Activated naive CD4-positive, alpha-beta T cell treated with anti-CD3 and anti-CD28 coated beads, Interleukin-2, amount 50 U/mL, for 24 hours (primary cell): Measurements from ENCODE around the gene CYP27C1.
"Not testable (repeated sequence)": the region's sequence is repeated elsewhere in the genome, so short reads cannot be mapped to it uniquely, and the experiment has no call there.

Experiments
- H3K27ac Mint-ChIP-seq: one replicate; pipeline ENCODE4 v1.8.0; 2021; ENCODE audit warnings: mild to moderate bottlenecking, mixed read lengths
- H3K27me3 Mint-ChIP-seq: one replicate; pipeline ENCODE4 v1.8.0; 2021; ENCODE audit warnings: mixed read lengths
- H3K36me3 Mint-ChIP-seq: one replicate; pipeline ENCODE4 v1.8.0; 2021; ENCODE audit warnings: mixed read lengths
- H3K4me1 Mint-ChIP-seq: one replicate; pipeline ENCODE4 v1.8.0; 2021; ENCODE audit warnings: mixed read lengths
- H3K4me3 Mint-ChIP-seq: one replicate; pipeline ENCODE4 v1.8.0; 2021; ENCODE audit warnings: mild to moderate bottlenecking, mixed read lengths
- H3K9me3 Mint-ChIP-seq: one replicate; pipeline ENCODE4 v1.8.0; 2021; ENCODE audit warnings: mixed read lengths

Gene CYP27C1, protein sequence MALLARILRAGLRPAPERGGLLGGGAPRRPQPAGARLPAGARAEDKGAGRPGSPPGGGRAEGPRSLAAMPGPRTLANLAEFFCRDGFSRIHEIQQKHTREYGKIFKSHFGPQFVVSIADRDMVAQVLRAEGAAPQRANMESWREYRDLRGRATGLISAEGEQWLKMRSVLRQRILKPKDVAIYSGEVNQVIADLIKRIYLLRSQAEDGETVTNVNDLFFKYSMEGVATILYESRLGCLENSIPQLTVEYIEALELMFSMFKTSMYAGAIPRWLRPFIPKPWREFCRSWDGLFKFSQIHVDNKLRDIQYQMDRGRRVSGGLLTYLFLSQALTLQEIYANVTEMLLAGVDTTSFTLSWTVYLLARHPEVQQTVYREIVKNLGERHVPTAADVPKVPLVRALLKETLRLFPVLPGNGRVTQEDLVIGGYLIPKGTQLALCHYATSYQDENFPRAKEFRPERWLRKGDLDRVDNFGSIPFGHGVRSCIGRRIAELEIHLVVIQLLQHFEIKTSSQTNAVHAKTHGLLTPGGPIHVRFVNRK

DNA sequence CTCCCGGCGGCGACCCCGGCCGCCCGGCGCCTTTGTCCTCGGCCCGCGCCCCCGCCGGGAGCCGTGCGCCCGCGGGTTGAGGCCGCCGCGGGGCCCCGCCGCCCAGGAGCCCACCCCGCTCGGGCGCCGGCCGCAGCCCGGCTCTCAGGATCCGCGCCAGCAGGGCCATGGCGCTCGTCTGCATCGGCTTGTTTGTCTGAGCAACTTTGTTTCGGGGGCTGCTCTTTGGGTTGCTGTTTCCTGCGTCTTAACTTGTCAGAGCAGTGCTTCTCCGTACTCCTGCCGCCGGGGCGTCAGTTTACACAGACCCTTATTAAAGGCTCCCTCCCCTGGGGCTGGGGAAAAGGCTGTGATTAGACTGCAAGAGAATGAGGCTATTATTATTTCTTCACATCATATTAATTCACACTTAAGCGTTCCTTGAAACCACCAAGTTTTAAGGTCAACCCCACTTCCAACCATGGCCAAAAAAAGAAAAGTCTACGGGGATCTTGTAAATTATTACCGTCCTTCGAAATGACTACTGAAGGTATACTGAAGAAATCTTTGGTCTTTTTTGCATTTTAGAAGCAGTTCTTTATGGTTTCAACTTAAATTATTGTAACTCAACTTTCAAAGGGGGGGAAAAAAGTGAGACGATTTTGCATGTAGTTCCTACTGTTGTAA is at the start of gene CYP27C1:
Gene CYP27C1, minus strand, starts transcription at position 198 of the 666 bp plus-strand sequence. Its CDS starts 29 bp downstream, at position 169.
- H3K36me3 Mint-ChIP-seq, result peaks cover 2% of the 10 kb centered on the region
- H3K27me3 Mint-ChIP-seq, result peaks cover 46% of the 10 kb centered on the region
- peaks cover 22% of the 10 kb centered on the region for H3K4me1 Mint-ChIP-seq
- peaks cover 8% of the 10 kb centered on the region for H3K9me3 Mint-ChIP-seq
- peak within 1 kb of the TSS; percentile 90 for H3K4me3 Mint-ChIP-seq
- no peak within 1 kb of the TSS for H3K27ac Mint-ChIP-seq

DNA sequence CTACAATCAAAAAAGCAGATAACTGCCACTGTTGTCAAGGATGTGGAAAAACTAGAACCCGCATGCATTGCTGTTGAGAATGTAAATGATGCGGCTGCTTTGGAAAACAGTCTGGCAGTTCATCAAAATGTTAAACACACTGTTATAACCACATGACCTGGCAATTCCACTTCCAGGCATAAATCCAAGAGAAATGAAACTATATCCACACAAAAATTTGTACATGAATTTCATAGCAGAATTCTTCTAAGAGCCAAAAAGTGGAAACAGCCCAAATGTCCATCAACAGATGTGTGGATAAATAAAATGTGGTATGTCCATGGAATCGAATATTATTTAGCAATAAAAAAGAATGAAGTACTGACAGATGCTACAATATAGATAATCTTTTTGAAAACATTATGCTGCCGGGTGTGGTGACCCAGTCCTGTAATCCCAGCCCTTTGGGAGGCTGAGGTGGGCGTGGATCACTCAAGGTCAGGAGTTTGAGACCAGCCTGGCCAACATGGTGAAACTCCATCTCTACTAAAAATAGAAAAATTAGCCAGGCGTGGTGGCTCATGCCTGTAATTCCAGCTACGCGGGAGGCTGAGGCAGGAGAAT is 41.8 kb upstream of the CYP27C1 start:
- no peak overlapping the region for H3K4me3 Mint-ChIP-seq
- no peaks in the 10 kb centered on the region for H3K4me1 Mint-ChIP-seq
- H3K27ac Mint-ChIP-seq, result no peak overlapping the region
- no peaks in the 10 kb centered on the region for H3K27me3 Mint-ChIP-seq
- H3K36me3 Mint-ChIP-seq, result peaks cover 20% of the 10 kb centered on the region
- no peaks in the 10 kb centered on the region for H3K9me3 Mint-ChIP-seq

GRCh38 chr2:127259355-127259754 is 39.3 kb upstream of the CYP27C1 start:
- Mint-ChIP-seq H3K27me3 (no peaks in the 10 kb centered on the region), H3K4me1 (peaks cover 4% of the 10 kb centered on the region), H3K36me3 (peaks cover 13% of the 10 kb centered on the region), H3K27ac (no peak overlapping the region), H3K4me3 (no peak overlapping the region), H3K9me3 (no peaks in the 10 kb centered on the region)

DNA sequence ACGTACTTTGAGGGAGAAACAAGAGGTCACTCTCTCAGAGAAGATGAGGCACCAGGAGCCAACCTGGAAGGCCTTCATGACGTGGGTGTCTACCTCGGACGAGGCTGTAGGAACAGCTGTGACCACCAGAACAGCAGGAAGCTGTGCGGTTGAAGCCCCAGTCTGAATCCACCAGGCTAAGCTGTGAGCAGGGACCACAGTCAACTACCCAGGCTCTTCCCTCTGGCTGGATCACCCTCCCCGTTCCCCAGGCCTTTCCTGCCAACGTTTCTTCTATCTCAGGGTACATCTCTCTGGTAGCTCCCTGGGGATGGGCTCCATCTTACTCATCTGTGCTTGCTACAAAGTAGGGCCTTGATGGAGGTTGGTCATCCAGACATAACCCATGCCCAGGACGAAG is 36.8 kb upstream of the CYP27C1 start:
- Mint-ChIP-seq H3K36me3 (peaks cover 10% of the 10 kb centered on the region), H3K4me3 (no peak overlapping the region), H3K27me3 (no peaks in the 10 kb centered on the region), H3K4me1 (peaks cover 4% of the 10 kb centered on the region), H3K27ac (no peak overlapping the region), H3K9me3 (no peaks in the 10 kb centered on the region)

- H3K4me3 Mint-ChIP-seq, result no peak overlapping the region
- H3K36me3 Mint-ChIP-seq, result peaks cover 13% of the 10 kb centered on the region
- no peaks in the 10 kb centered on the region for H3K27me3 Mint-ChIP-seq
- H3K4me1 Mint-ChIP-seq, result peaks cover 4% of the 10 kb centered on the region
- H3K27ac Mint-ChIP-seq, result no peak overlapping the region
- no peaks in the 10 kb centered on the region for H3K9me3 Mint-ChIP-seq
Observed at GRCh38 chr2:127256381-127256780, 36.3 kb upstream of the CYP27C1 start.

DNA sequence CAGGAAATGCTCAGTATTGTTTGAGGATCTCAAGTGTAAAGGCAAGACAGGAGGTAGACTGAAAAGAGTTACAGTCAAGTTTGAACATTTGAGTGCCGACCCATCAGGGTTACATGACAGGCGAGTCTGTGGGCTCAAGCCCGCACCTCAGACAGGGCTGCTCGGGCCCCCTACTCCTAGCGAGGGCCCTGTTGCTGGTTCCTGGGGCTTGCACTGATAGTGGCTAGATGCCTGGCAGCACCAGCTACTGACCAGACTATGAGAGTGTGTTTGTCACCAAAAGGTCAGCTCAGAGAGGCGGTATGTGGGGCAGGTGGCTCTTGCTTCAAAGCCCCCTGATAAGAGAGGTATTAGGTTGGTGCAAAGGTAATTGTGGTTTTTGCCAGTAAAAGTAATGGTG is 35.6 kb upstream of the CYP27C1 start:
- Mint-ChIP-seq H3K36me3 (peaks cover 15% of the 10 kb centered on the region), H3K27me3 (no peaks in the 10 kb centered on the region)

DNA sequence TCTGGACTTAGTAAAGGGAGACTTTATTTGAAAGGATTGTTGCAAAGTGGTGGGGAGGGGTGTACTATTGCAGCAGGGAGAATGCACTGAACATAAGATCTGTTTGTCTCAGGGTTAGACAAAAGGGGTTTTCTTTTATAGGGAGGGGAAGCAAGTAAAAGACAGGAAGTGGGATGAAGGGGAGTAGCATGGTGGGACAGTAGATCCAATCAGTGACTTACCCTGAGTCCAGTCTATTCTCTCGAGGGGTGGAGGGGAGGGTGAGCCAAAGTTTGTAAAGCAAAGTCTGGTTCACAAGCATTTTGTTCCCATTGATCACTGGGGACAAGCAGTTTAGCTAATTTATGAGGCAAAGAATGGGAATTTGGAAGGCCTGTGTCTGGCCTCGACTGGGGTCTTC is 35.0 kb upstream of the CYP27C1 start:
- Mint-ChIP-seq H3K36me3 (peaks cover 15% of the 10 kb centered on the region), H3K27me3 (no peaks in the 10 kb centered on the region), H3K4me3 (no peak overlapping the region), H3K9me3 (no peaks in the 10 kb centered on the region), H3K4me1 (peaks cover 4% of the 10 kb centered on the region), H3K27ac (peak overlapping the region; percentile 30)

More for the DNA sequence above, 35.6 kb upstream of the CYP27C1 start:
- no peak overlapping the region for H3K4me3 Mint-ChIP-seq
- peaks cover 4% of the 10 kb centered on the region for H3K4me1 Mint-ChIP-seq
- no peaks in the 10 kb centered on the region for H3K9me3 Mint-ChIP-seq
- H3K27ac Mint-ChIP-seq, result no peak overlapping the region

- no peaks in the 10 kb centered on the region for H3K9me3 Mint-ChIP-seq
- H3K36me3 Mint-ChIP-seq, result peaks cover 13% of the 10 kb centered on the region
- no peak overlapping the region for H3K4me3 Mint-ChIP-seq
- no peaks in the 10 kb centered on the region for H3K27me3 Mint-ChIP-seq
- peaks cover 4% of the 10 kb centered on the region for H3K4me1 Mint-ChIP-seq
- H3K27ac Mint-ChIP-seq, result no peak overlapping the region
Observed at GRCh38 chr2:127254386-127254981, 34.4 kb upstream of the CYP27C1 start.

- H3K4me3 Mint-ChIP-seq, H3K9me3 Mint-ChIP-seq, H3K4me1 Mint-ChIP-seq, H3K27ac Mint-ChIP-seq, H3K36me3 Mint-ChIP-seq, H3K27me3 Mint-ChIP-seq: not testable (repeated sequence)
Observed at GRCh38 chr2:127241184-127241583, 21.1 kb upstream of the CYP27C1 start.

- Mint-ChIP-seq H3K27ac (no peak overlapping the region), H3K9me3 (peaks cover 9% of the 10 kb centered on the region), H3K36me3 (peaks cover 8% of the 10 kb centered on the region), H3K4me3 (no peak overlapping the region), H3K4me1 (no peaks in the 10 kb centered on the region), H3K27me3 (no peaks in the 10 kb centered on the region)
Observed at GRCh38 chr2:127239395-127239794, 19.3 kb upstream of the CYP27C1 start.

GRCh38 chr2:127237768-127238167 is 17.7 kb upstream of the CYP27C1 start:
- H3K27me3 Mint-ChIP-seq, H3K4me3 Mint-ChIP-seq, H3K9me3 Mint-ChIP-seq, H3K27ac Mint-ChIP-seq, H3K4me1 Mint-ChIP-seq: not testable (repeated sequence)
- peaks cover 10% of the 10 kb centered on the region for H3K36me3 Mint-ChIP-seq

GRCh38 chr2:127235082-127235702 is 15.1 kb upstream of the CYP27C1 start:
- H3K27me3 Mint-ChIP-seq, result no peaks in the 10 kb centered on the region

GRCh38 chr2:127233710-127234109 is 13.6 kb upstream of the CYP27C1 start:
- Mint-ChIP-seq H3K9me3 (peaks cover 9% of the 10 kb centered on the region), H3K27me3 (no peaks in the 10 kb centered on the region), H3K4me1 (no peaks in the 10 kb centered on the region), H3K4me3 (no peak overlapping the region), H3K27ac (no peak overlapping the region), H3K36me3 (peaks cover 2% of the 10 kb centered on the region)

More at GRCh38 chr2:127235082-127235702, 15.1 kb upstream of the CYP27C1 start:
- Mint-ChIP-seq H3K4me1 (no peaks in the 10 kb centered on the region), H3K9me3 (peaks cover 9% of the 10 kb centered on the region), H3K27ac (no peak overlapping the region), H3K4me3 (no peak overlapping the region), H3K36me3 (peaks cover 6% of the 10 kb centered on the region)

DNA sequence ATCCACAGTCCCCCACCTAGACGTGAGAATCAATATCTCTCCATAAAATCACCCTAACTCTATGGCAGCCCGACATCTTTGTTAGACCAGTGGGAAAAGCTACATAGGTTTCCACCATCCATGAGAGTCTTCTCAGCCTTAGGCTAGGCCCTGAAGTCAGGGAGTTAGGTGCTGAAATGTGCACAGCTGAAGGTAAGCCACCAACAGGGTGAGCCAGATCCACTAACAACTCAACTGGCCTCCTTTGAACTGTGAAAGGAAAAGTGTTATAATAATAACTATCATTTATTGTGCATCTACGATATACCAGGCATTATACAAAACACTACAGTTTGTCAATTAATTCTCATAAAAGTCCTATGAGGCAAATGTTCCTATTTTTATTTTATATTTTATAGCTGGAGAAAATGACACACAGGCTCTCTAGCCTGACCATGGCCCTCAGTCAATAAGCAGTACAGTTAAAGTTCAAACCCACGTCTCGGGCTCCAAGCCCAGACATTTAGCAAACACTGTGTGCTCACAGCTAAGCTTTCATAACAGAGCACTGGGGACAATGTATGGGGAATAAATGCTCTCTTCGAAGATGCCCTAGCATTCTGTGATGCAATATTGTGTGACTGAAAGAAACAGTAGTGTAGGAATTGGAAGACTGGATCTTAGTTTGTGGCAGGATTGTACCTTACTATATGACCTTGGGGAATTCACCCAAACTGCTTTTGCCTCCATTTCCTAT is 11.2 kb upstream of the CYP27C1 start:
- H3K27ac Mint-ChIP-seq, result no peak overlapping the region
- no peaks in the 10 kb centered on the region for H3K4me1 Mint-ChIP-seq
- peaks cover 4% of the 10 kb centered on the region for H3K27me3 Mint-ChIP-seq
- peaks cover 2% of the 10 kb centered on the region for H3K36me3 Mint-ChIP-seq
- H3K4me3 Mint-ChIP-seq, result no peak overlapping the region
- no peaks in the 10 kb centered on the region for H3K9me3 Mint-ChIP-seq

GRCh38 chr2:127229555-127229954 is 9.5 kb upstream of the CYP27C1 start:
- H3K27ac Mint-ChIP-seq, result no peak overlapping the region
- peaks cover 9% of the 10 kb centered on the region for H3K27me3 Mint-ChIP-seq
- H3K4me1 Mint-ChIP-seq, result no peaks in the 10 kb centered on the region
- H3K36me3 Mint-ChIP-seq, result peaks cover 2% of the 10 kb centered on the region
- H3K9me3 Mint-ChIP-seq, result no peaks in the 10 kb centered on the region
- no peak overlapping the region for H3K4me3 Mint-ChIP-seq
